ENCODE data around the gene ADAMTS3. TPM values are rescaled to one million over a fixed set of nuclear protein-coding genes. Genes with fewer than 3 reads are reported as not detected.

ADAMTS3 gene
- polyA plus RNA-seq, 2 of the 4 experiments (the other 2 are of a cell fraction): 0.03 TPM; not detected in 1

DNA sequence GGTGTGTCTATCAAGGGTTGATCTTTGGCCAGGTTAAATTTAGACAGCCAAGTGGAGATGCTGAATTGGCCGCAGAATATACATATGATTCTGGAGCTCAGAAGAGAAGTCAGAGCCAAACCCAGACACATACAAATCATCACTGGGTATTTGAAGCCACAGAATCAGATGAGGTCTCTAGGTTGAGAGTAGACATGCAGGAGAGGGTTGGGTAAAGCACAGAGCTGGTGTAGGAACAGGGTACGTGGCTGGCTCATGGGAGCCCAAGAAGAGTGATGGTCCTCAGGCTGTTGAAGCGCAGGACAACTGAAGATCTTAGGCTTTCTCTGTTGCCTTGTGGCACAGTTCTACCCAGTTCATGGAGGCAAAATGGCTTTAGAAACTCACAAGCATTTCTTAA is 37.7 kb downstream of the ADAMTS3 start:
- ChIA-PET POLR2A (no interaction called here), CTCF (no interaction called here)
- no peak for DNase-seq (ENCODE audit: low read depth in 1 of 2, low spot score in 1 of 2)
- 79% methylated on average over 3 of the region's 3 CpGs for WGBS (ENCODE audit: missing lambda C conversion rate)
- ATAC-seq: no peak; a peak in 1 of 6 replicates
- no peak overlapping the region for H3K4me2 ChIP-seq
- no peak for FAIRE-seq
- H3K9me3 ChIP-seq: no peaks in the 10 kb centered on the region
- no peak overlapping the region for H3K4me3 ChIP-seq
- H3K27ac ChIP-seq: no peak overlapping the region
- no peaks in the 10 kb centered on the region for H3K4me1 ChIP-seq
- TF ChIP-seq SREBF2 (IDR thresholded peaks at IDR 0.05) (no peak), NR3C1 (IDR thresholded peaks at IDR 0.05) (no peak), HEYL (CRISPR knock-in tag; IDR thresholded peaks at IDR 0.05) (no peak), RCOR1 (IDR thresholded peaks at IDR 0.05; ENCODE audit: low read depth, low read length) (no peak)

DNA sequence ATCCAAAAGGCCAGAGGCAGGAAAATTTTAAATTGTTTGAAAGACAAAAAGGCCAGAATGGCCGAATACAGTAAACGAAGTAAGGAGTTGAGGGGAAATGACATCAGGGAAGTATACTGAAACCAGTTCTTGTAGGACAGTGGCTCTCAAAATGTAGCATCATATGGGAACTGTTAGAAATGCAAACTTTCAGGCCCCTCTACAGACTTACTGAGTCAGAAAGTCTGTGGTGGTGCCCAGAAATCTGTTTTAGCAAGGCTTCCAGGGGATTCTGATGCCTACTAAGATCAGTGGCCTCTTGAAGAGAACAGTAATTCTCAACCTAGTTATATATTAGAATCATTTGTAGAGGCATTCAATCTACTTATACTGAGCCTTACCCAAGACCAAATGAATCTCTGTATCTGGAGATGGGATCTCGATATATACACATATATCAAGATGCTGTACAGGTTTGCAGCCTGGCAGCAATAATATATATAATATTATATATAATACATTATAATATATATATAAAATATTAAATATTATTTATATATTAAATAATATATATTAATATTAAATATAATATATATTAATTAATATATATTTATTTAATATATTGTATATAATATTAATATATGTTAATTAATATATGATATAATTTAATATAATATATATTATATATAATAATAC is 39.7 kb downstream of the ADAMTS3 start:
- Histone ChIP-seq H3K4me2 (no peak overlapping the region), H3K9me3 (no peaks in the 10 kb centered on the region), H3K4me1 (no peaks in the 10 kb centered on the region), H3K4me3 (no peak overlapping the region), H3K27ac (no peak overlapping the region)
- ChIA-PET CTCF (no interaction called here), POLR2A (no interaction called here)
- no peak for DNase-seq (ENCODE audit: low read depth in 1 of 2, low spot score in 1 of 2)
- FAIRE-seq: no peak
- WGBS (ENCODE audit: missing lambda C conversion rate): 43% methylated on average over 3 of the region's 3 CpGs
- no peak for TF ChIP-seq RAD21 (conservative IDR thresholded peaks at IDR 0.05 in 1 of 2, IDR thresholded peaks at IDR 0.05 in 1 of 2)
- no peak for TF ChIP-seq RNF2 (IDR thresholded peaks at IDR 0.05; ENCODE audit: borderline replicate concordance, low read depth)
- TF ChIP-seq NPAS2 (CRISPR knock-in tag; IDR thresholded peaks at IDR 0.05; ENCODE audit: borderline replicate concordance): no peak
- no peak for TF ChIP-seq MYC (IDR thresholded peaks at IDR 0.05; ENCODE audit: borderline replicate concordance, low read length)
- no peak for TF ChIP-seq ZNF302 (CRISPR knock-in tag; IDR thresholded peaks at IDR 0.05)
- TF ChIP-seq, protein P1, sequence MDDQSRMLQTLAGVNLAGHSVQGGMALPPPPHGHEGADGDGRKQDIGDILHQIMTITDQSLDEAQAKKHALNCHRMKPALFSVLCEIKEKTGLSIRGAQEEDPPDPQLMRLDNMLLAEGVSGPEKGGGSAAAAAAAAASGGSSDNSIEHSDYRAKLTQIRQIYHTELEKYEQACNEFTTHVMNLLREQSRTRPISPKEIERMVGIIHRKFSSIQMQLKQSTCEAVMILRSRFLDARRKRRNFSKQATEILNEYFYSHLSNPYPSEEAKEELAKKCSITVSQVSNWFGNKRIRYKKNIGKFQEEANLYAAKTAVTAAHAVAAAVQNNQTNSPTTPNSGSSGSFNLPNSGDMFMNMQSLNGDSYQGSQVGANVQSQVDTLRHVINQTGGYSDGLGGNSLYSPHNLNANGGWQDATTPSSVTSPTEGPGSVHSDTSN (IDR thresholded peaks at IDR 0.05): no peak
- TF ChIP-seq CBX2 (IDR thresholded peaks at IDR 0.05; ENCODE audit: borderline replicate concordance, low read depth): no peak
- TF ChIP-seq EHF (CRISPR knock-in tag; IDR thresholded peaks at IDR 0.05): no peak
- TF ChIP-seq, protein P2, sequence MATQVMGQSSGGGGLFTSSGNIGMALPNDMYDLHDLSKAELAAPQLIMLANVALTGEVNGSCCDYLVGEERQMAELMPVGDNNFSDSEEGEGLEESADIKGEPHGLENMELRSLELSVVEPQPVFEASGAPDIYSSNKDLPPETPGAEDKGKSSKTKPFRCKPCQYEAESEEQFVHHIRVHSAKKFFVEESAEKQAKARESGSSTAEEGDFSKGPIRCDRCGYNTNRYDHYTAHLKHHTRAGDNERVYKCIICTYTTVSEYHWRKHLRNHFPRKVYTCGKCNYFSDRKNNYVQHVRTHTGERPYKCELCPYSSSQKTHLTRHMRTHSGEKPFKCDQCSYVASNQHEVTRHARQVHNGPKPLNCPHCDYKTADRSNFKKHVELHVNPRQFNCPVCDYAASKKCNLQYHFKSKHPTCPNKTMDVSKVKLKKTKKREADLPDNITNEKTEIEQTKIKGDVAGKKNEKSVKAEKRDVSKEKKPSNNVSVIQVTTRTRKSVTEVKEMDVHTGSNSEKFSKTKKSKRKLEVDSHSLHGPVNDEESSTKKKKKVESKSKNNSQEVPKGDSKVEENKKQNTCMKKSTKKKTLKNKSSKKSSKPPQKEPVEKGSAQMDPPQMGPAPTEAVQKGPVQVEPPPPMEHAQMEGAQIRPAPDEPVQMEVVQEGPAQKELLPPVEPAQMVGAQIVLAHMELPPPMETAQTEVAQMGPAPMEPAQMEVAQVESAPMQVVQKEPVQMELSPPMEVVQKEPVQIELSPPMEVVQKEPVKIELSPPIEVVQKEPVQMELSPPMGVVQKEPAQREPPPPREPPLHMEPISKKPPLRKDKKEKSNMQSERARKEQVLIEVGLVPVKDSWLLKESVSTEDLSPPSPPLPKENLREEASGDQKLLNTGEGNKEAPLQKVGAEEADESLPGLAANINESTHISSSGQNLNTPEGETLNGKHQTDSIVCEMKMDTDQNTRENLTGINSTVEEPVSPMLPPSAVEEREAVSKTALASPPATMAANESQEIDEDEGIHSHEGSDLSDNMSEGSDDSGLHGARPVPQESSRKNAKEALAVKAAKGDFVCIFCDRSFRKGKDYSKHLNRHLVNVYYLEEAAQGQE (IDR thresholded peaks at IDR 0.05): no peak
- TF ChIP-seq CHD2 (IDR thresholded peaks at IDR 0.05; ENCODE audit: low read length, partially characterized antibody): no peak
- TF ChIP-seq, protein P3, sequence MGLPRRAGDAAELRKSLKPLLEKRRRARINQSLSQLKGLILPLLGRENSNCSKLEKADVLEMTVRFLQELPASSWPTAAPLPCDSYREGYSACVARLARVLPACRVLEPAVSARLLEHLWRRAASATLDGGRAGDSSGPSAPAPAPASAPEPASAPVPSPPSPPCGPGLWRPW (IDR thresholded peaks at IDR 0.05): no peak
- TF ChIP-seq POLR2AphosphoS2 (conservative IDR thresholded peaks at IDR 0.05; ENCODE audit: low read length): no peak
- no peak for TF ChIP-seq MAZ (IDR thresholded peaks at IDR 0.05; ENCODE audit: borderline replicate concordance, low read depth, low read length)
- TF ChIP-seq RCOR1 (IDR thresholded peaks at IDR 0.05; ENCODE audit: low read depth, low read length): no peak
- no peak for TF ChIP-seq ZC3H11A (IDR thresholded peaks at IDR 0.05)
- TF ChIP-seq, protein P4, sequence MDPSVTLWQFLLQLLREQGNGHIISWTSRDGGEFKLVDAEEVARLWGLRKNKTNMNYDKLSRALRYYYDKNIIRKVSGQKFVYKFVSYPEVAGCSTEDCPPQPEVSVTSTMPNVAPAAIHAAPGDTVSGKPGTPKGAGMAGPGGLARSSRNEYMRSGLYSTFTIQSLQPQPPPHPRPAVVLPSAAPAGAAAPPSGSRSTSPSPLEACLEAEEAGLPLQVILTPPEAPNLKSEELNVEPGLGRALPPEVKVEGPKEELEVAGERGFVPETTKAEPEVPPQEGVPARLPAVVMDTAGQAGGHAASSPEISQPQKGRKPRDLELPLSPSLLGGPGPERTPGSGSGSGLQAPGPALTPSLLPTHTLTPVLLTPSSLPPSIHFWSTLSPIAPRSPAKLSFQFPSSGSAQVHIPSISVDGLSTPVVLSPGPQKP (IDR thresholded peaks at IDR 0.05; ENCODE audit: low read depth, low read length): no peak
- TF ChIP-seq ZSCAN20 (CRISPR knock-in tag; IDR thresholded peaks at IDR 0.05): no peak
- no peak for TF ChIP-seq ZFP36 (IDR thresholded peaks at IDR 0.05; ENCODE audit: borderline replicate concordance, partially characterized antibody)
- ATAC-seq: no peak
